ENCODE data around the gene LAMB1. TPM values are rescaled to one million over a fixed set of nuclear protein-coding genes. Genes with fewer than 3 reads are reported as not detected.
"Not testable (repeated sequence)": the region's sequence is repeated elsewhere in the genome, so short reads cannot be mapped to it uniquely, and the experiment has no call there.

LAMB1 gene
- total RNA-seq, 1 donor from 2014 or later: 0.41 TPM

- H3K36me3 Mint-ChIP-seq (ENCODE audit: low read depth); H3K4me3 Mint-ChIP-seq (ENCODE audit: low read depth); H3K9me3 Mint-ChIP-seq; H3K27ac Mint-ChIP-seq; DNase-seq (ENCODE audit: low spot score); H3K4me1 Mint-ChIP-seq (ENCODE audit: low read depth); intact Hi-C loops (cut with micrococcal nuclease): not testable (repeated sequence)
- H3K27me3 Mint-ChIP-seq (ENCODE audit: low read depth): peaks cover 11% of the 10 kb centered on the region
Measured at GRCh38 chr7:108033309-108033708, 30.3 kb upstream of the LAMB1 start.

GRCh38 chr7:108030516-108030915, 27.6 kb upstream of the LAMB1 start:
- no peaks in the 10 kb centered on the region for H3K9me3 Mint-ChIP-seq
- no peaks in the 10 kb centered on the region for H3K4me1 Mint-ChIP-seq (ENCODE audit: low read depth)
- no peak overlapping the region for H3K27ac Mint-ChIP-seq
- no peaks in the 10 kb centered on the region for H3K36me3 Mint-ChIP-seq (ENCODE audit: low read depth)
- peaks cover 12% of the 10 kb centered on the region for H3K27me3 Mint-ChIP-seq (ENCODE audit: low read depth)
- intact Hi-C loops (cut with micrococcal nuclease): no loop called here
- DNase-seq (ENCODE audit: low spot score): no peak
- H3K4me3 Mint-ChIP-seq (ENCODE audit: low read depth): no peak overlapping the region

DNA sequence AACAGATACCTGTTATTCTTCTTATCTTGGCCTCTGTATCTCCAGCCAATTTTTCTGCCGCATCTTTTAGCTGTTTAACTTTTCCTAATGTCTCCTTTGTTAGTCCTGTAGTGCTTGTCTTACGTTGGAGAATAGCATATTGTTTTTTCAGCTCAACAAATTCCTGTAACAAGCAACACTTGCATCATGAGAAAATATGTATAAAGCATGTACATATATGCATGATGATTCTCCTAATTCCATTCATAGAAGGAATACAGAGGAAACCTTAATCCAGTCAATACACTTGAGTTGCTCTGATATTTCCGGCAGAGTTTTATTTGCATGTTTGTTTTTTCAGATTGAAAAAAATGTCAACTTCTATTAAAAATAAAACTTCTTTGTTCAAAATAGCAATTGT, 26.1 kb upstream of the LAMB1 start:
- Mint-ChIP-seq H3K9me3 (no peaks in the 10 kb centered on the region), H3K4me1 (ENCODE audit: low read depth) (no peaks in the 10 kb centered on the region), H3K27me3 (ENCODE audit: low read depth) (peaks cover 18% of the 10 kb centered on the region), H3K36me3 (ENCODE audit: low read depth) (no peaks in the 10 kb centered on the region), H3K4me3 (ENCODE audit: low read depth) (no peak overlapping the region), H3K27ac (no peak overlapping the region)
- no peak for DNase-seq (ENCODE audit: low spot score)
- intact Hi-C loops (cut with micrococcal nuclease): no loop called here

- Mint-ChIP-seq H3K9me3 (no peaks in the 10 kb centered on the region), H3K27ac (no peak overlapping the region), H3K36me3 (ENCODE audit: low read depth) (no peaks in the 10 kb centered on the region), H3K4me3 (ENCODE audit: low read depth) (no peak overlapping the region), H3K4me1 (ENCODE audit: low read depth) (no peaks in the 10 kb centered on the region), H3K27me3 (ENCODE audit: low read depth) (peaks cover 18% of the 10 kb centered on the region)
- no peak for DNase-seq (ENCODE audit: low spot score)
- intact Hi-C loops (cut with micrococcal nuclease): no loop called here
Measured at GRCh38 chr7:108028111-108028510, 25.1 kb upstream of the LAMB1 start.

GRCh38 chr7:108027239-108027638, 24.3 kb upstream of the LAMB1 start:
- H3K36me3 Mint-ChIP-seq (ENCODE audit: low read depth): no peaks in the 10 kb centered on the region
- no peak overlapping the region for H3K4me3 Mint-ChIP-seq (ENCODE audit: low read depth)
- no peaks in the 10 kb centered on the region for H3K9me3 Mint-ChIP-seq
- H3K27me3 Mint-ChIP-seq (ENCODE audit: low read depth): peaks cover 18% of the 10 kb centered on the region
- H3K27ac Mint-ChIP-seq: no peak overlapping the region
- no peaks in the 10 kb centered on the region for H3K4me1 Mint-ChIP-seq (ENCODE audit: low read depth)
- intact Hi-C loops (cut with micrococcal nuclease): no loop called here
- no peak for DNase-seq (ENCODE audit: low spot score)

GRCh38 chr7:108026647-108027046, 23.7 kb upstream of the LAMB1 start:
- Mint-ChIP-seq H3K4me1 (ENCODE audit: low read depth) (no peaks in the 10 kb centered on the region), H3K9me3 (no peaks in the 10 kb centered on the region), H3K27ac (no peak overlapping the region), H3K27me3 (ENCODE audit: low read depth) (peaks cover 18% of the 10 kb centered on the region), H3K36me3 (ENCODE audit: low read depth) (no peaks in the 10 kb centered on the region), H3K4me3 (ENCODE audit: low read depth) (no peak overlapping the region)
- intact Hi-C loops (cut with micrococcal nuclease): no loop called here
- no peak for DNase-seq (ENCODE audit: low spot score)

GRCh38 chr7:108026116-108026515, 23.2 kb upstream of the LAMB1 start:
- Mint-ChIP-seq H3K36me3 (ENCODE audit: low read depth) (no peaks in the 10 kb centered on the region), H3K27ac (no peak overlapping the region), H3K9me3 (no peaks in the 10 kb centered on the region), H3K4me1 (ENCODE audit: low read depth) (no peaks in the 10 kb centered on the region), H3K4me3 (ENCODE audit: low read depth) (no peak overlapping the region), H3K27me3 (ENCODE audit: low read depth) (peaks cover 18% of the 10 kb centered on the region)
- DNase-seq (ENCODE audit: low spot score): no peak
- intact Hi-C loops (cut with micrococcal nuclease): no loop called here

- Mint-ChIP-seq H3K27ac (no peak overlapping the region), H3K9me3 (no peaks in the 10 kb centered on the region), H3K4me1 (ENCODE audit: low read depth) (no peaks in the 10 kb centered on the region), H3K36me3 (ENCODE audit: low read depth) (no peaks in the 10 kb centered on the region), H3K27me3 (ENCODE audit: low read depth) (peaks cover 17% of the 10 kb centered on the region), H3K4me3 (ENCODE audit: low read depth) (no peak overlapping the region)
- intact Hi-C loops (cut with micrococcal nuclease): no loop called here
- DNase-seq (ENCODE audit: low spot score): no peak
Measured at GRCh38 chr7:108024538-108024937, 21.6 kb upstream of the LAMB1 start.

- Mint-ChIP-seq H3K9me3 (no peaks in the 10 kb centered on the region), H3K27me3 (ENCODE audit: low read depth) (peaks cover 19% of the 10 kb centered on the region), H3K36me3 (ENCODE audit: low read depth) (no peaks in the 10 kb centered on the region), H3K4me1 (ENCODE audit: low read depth) (no peaks in the 10 kb centered on the region), H3K4me3 (ENCODE audit: low read depth) (no peak overlapping the region), H3K27ac (no peak overlapping the region)
- DNase-seq (ENCODE audit: low spot score): no peak
- intact Hi-C loops (cut with micrococcal nuclease): no loop called here
Measured at GRCh38 chr7:108020585-108020984, 17.6 kb upstream of the LAMB1 start.

GRCh38 chr7:108018668-108019067, 15.7 kb upstream of the LAMB1 start:
- intact Hi-C loops (cut with micrococcal nuclease): no loop called here
- no peak for DNase-seq (ENCODE audit: low spot score)
- Mint-ChIP-seq H3K4me3 (ENCODE audit: low read depth) (no peak overlapping the region), H3K27me3 (ENCODE audit: low read depth) (peaks cover 12% of the 10 kb centered on the region), H3K9me3 (no peaks in the 10 kb centered on the region), H3K27ac (no peak overlapping the region), H3K4me1 (ENCODE audit: low read depth) (no peaks in the 10 kb centered on the region), H3K36me3 (ENCODE audit: low read depth) (no peaks in the 10 kb centered on the region)

- intact Hi-C loops (cut with micrococcal nuclease): no loop called here
- H3K27me3 Mint-ChIP-seq (ENCODE audit: low read depth): peaks cover 13% of the 10 kb centered on the region
- no peak overlapping the region for H3K27ac Mint-ChIP-seq
- no peak overlapping the region for H3K4me3 Mint-ChIP-seq (ENCODE audit: low read depth)
- DNase-seq (ENCODE audit: low spot score): no peak
- H3K4me1 Mint-ChIP-seq (ENCODE audit: low read depth): no peaks in the 10 kb centered on the region
- H3K9me3 Mint-ChIP-seq: no peaks in the 10 kb centered on the region
- no peaks in the 10 kb centered on the region for H3K36me3 Mint-ChIP-seq (ENCODE audit: low read depth)
Measured at GRCh38 chr7:108017776-108018151, 14.8 kb upstream of the LAMB1 start.

DNA sequence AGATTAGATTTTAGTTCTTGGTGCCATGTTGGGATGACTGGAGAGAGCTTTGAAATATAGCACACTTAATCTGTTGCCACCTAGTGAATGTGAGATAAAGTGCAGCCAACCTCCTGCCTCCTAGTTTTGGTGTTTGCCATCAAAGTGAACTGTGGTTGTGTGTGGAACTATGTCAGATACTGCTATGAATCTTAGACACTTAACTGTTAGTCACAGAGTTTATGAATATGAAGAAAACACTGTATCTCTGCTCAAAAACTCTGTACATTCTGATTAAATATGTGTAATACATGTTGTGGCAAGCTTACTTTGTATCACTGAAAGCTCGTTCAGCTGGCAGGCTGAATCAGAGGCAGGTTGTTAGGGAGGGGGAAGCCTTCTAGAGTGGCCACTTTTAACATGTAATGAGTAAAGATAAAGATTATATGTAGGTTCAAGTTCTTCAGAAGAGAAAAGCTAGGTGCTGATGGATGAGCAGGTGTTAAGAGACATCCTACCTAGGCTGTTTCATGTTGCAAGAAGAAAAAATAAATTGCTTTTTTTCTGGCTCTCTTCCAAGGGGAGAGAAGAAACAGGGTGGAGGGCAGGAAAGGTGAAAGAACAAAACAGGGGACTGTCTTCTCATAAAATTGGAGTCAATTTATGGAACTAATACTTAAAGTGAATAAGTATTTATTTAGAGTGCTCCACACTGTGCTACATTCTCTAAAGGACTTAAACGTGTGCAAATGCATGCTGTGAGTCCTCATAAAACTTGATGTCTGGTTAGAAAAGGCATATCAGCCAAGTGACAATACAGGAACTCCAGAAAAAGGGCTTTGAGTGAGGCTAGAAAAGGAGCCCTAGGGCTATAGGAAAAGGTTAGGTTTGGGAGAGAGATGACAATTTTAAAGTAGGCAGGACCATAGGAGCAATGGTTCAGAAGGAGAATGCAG, 14.1 kb upstream of the LAMB1 start:
- Mint-ChIP-seq H3K9me3 (no peaks in the 10 kb centered on the region), H3K36me3 (ENCODE audit: low read depth) (no peaks in the 10 kb centered on the region), H3K27me3 (ENCODE audit: low read depth) (peaks cover 16% of the 10 kb centered on the region), H3K4me1 (ENCODE audit: low read depth) (no peaks in the 10 kb centered on the region), H3K27ac (no peak overlapping the region), H3K4me3 (ENCODE audit: low read depth) (no peak overlapping the region)
- DNase-seq (ENCODE audit: low spot score): no peak
- intact Hi-C loops (cut with micrococcal nuclease): no loop called here

- Mint-ChIP-seq H3K36me3 (ENCODE audit: low read depth) (no peaks in the 10 kb centered on the region), H3K27ac (no peak overlapping the region), H3K9me3 (no peaks in the 10 kb centered on the region), H3K4me3 (ENCODE audit: low read depth) (no peak overlapping the region), H3K27me3 (ENCODE audit: low read depth) (peaks cover 15% of the 10 kb centered on the region), H3K4me1 (ENCODE audit: low read depth) (no peaks in the 10 kb centered on the region)
- intact Hi-C loops (cut with micrococcal nuclease): no loop called here
- no peak for DNase-seq (ENCODE audit: low spot score)
Measured at GRCh38 chr7:108015740-108016139, 12.8 kb upstream of the LAMB1 start.
